GM12872 (cell line): ENCODE results near the gene SPINK8.
"Not testable (repeated sequence)": the region's sequence is repeated elsewhere in the genome, so short reads cannot be mapped to it uniquely, and the experiment has no call there.

Experiments used
- CTCF ChIP-seq: IDR thresholded peaks from 3 replicates; pipeline ENCODE4 v1.5.1; 2011; ENCODE audit warnings: low read depth, mild to moderate bottlenecking, low read length, moderate library complexity; ENCODE audit not compliant: insufficient read depth

SPINK8 gene

DNA sequence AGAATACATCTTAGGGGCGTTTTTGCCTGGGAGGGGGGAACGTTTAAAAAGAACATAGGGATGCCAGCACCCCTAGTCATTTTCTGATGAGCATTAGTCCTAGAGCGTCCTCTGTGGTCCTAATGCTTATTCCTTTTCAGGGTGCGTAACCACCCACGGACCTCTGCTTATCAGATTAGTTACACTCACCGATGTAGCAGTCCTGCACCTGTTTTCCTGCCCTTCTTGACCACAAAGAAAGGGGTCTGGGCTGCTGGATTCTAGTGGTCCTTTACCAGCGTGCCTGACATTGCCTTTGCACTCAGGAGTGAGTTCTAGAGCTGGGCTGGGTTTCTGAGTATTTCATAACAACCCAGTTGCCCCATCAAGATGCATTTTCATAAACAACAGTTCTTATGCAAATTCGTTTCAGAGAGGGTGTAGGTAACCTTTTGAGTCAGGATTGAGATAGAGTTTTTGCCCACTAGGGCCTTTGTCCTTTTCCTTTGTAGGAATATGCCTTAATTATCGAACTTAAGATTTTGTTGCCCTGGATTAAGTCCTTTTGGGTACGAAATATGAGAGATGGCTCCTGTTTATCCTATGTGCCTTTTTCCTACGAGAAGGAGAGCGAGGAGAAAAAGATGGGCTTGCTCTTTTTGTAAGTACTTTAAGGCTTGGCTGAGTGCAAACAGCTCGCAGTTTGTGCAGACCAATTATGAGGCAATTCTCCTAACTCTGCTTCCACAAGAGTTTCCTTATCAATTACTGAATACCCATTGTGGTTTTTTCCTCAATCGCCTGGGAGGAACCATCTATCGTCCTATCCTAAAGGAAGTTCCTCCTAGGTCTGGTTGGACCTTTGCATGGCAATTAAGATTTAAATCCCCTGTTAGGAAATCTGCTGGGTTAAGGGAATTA lies at the start of gene SPINK8:
TSS of gene SPINK8 (minus strand) at position 316 of the 900 bp plus-strand sequence. CDS start 5,320 bp downstream, outside the sequence.
- TF ChIP-seq CTCF: not testable (repeated sequence)

DNA sequence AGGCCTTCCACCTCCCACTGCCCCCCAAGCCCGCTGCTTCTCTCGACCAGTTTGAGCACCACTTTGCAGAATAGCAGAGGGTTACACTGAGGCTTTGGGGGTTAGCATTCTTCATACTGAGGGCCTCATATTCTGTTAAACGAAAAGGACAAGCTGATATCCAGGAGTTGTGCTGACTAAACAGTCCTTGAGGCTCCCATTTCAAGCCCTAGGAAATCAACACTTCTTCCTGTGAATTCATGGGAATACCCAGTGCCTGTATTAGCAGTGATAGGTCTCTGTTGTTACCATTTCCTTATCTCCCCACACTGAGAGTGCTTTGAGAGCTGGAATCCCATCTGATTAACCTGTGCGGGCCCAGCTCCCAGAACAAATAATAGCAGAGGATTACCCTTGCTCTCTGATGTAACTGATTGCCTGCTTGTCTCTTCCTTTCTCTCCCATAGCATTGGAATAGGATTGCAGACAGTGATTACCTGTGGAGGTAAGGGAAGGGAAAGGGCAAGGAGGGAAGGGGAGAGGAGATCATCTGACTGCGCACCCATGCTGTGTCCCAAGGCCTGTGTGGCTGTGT lies 39.5 kb upstream of the SPINK8 start:
- TF ChIP-seq CTCF: no peak

DNA sequence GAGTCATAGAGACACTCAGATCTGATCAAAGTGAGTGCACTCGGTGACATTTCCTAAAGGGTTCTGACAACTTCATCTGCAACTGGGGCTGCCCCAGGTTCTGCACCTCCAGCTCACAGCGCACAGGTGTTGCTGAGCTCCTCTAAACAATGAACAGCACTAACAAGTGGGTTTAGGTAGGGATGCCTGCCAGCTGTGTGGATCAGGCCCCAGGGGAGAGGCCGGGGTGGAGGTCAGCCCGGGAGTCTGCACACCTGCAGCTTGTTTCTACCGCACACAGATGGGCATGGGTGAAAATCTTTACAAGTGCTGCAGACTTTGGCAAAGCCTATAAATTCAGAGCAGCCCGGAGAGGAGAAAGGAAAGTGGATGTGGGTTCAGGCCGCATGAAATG lies 38.9 kb upstream of the SPINK8 start:
- TF ChIP-seq CTCF: no peak

GRCh38 chr3:48371651-48372376 lies 38.4 kb upstream of the SPINK8 start, which contains the start of gene FBXW12:
Gene FBXW12, plus strand, starts transcription at chr3:48372219. Its CDS starts 549 bp downstream, at chr3:48372768.
- TF ChIP-seq CTCF: no peak

DNA sequence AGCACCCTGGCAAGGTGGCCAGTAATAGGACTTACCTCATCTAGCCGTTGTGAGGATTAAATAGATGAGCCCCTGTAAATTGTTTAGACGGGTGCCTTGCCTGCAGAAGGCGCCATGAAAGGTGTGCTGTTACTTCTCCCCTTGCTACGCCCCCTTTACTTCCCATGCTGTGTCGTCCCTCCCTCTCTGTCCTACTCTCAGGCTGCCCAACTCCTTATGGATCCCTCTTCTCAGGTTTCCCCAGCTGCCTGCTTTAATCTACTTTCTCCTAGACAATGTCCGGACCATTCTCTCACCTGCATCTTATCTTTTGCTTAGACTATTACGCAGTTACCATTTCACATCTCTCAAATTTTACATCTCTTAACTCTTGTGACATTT lies 36.9 kb upstream of the SPINK8 start:
- no peak for TF ChIP-seq CTCF

DNA sequence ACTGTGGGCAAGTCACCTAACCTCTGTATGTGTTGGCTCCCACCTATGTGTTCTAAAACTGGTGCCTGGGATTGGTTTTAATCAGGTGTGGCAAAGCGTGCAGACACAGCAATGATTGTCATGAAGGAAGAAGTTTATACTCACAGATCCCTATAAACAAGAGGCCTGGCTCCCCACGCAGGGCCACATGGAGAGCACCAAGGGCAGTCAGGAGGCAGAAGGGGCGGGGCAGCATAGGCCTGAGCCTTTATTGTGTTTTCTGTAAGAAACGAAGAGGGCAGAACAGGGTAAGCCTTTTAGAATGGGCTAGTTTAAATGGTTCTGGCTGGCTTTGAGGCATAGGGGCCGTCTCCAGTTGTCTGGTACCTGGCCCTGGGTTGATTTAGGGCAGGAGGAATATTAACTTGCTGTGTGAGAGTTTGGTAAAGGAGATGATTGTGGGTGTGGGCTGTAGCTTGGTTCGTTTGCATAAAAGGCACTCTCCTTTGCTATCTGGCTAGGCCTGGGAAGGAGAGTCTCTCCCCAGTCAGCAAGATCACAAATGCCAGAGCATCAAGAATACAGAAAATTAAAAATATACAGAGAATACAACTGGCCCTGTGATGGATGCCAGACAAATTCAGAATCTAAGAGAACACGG lies 36.4 kb upstream of the SPINK8 start:
- no peak for TF ChIP-seq CTCF

DNA sequence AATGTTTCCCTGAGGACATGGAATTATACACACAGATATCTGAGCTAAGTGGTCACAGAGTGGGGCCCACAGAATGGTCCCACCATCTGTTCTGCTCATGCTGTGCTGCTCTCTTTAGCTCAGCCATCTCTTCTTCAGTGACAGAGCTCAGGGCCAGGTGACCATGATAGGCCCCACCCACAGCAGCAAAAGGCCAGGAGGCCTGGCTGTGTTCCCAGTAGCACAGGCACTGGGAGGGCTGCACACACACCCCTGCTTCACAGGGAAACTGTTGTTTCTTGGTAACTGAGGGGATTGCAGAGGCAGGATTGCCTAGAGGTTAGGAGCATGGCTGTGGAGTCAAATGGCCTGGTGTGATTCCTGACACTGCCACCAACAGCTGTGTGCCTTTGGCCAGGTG lies 33.7 kb upstream of the SPINK8 start:
- TF ChIP-seq CTCF: no peak
